ENCODE results near the gene NCKAP5L. TPM values are rescaled to one million over a fixed set of nuclear protein-coding genes. Genes with fewer than 3 reads are reported as not detected.
"Not testable (repeated sequence)": the region's sequence is repeated elsewhere in the genome, so short reads cannot be mapped to it uniquely, and the experiment has no call there.

Gene NCKAP5L
- total RNA-seq, 3 donors from 2014 or later (not counting 1 experiment from before 2014, with no cell fraction given), result 16.7 to 19.3 (median 16.8) TPM

DNA sequence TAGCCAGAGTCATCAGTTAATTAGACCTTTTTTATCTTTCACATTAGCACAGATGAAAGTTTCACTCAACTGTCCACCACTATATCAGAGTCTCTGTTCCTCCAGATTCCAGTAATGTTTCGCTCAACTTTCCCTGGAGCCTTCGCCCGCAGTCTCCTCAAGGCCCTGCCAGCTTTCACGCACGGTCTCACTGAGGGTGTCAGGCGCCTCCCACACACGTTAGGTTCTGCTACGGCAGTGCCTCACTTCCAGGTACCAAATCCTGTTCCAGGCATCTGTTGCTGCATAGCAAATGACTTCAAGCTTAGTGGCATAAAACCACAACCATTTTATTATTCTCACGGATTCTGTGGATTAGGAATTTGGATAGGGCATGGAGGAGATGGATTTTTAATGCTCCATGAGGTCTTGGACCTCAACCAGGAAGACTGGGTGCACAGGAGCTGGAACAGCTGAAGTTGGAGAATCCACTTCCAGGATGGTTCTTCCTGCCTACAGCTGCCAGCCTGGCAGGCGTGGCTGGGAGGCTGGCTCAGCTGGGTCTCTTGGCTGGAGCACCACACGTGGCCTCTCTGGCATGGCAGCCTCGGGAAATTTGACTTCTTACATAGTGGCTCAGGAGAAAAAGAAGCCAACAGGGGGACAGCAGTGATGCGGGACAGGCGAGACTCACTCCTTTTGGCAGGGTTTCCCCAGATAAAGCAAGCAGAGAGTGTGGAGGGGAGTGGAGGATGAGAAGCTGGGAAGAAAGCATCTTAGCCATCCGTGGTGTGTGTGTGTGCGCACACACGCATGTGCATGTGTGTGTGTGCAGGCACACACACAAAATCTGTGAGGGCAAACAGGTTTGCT is 36.0 kb upstream of the NCKAP5L start:
- WGBS (ENCODE audit: insufficient coverage), result 81% methylated on average over 17 of the region's 17 CpGs
- no peak overlapping the region for H3K27ac Mint-ChIP-seq
- no peak overlapping the region for H3K27ac ChIP-seq (ENCODE audit: low read length)
- intact Hi-C loops (cut with micrococcal nuclease), result no loop called here
- H3K36me3 ChIP-seq (ENCODE audit: control insufficient read depth, insufficient read depth, low read length), result no peaks in the 10 kb centered on the region
- no peak for DNase-seq
- peaks cover 0 to 5% of the 10 kb centered on the region in 2 donors for H3K4me1 Mint-ChIP-seq
- TF ChIP-seq, protein P1, sequence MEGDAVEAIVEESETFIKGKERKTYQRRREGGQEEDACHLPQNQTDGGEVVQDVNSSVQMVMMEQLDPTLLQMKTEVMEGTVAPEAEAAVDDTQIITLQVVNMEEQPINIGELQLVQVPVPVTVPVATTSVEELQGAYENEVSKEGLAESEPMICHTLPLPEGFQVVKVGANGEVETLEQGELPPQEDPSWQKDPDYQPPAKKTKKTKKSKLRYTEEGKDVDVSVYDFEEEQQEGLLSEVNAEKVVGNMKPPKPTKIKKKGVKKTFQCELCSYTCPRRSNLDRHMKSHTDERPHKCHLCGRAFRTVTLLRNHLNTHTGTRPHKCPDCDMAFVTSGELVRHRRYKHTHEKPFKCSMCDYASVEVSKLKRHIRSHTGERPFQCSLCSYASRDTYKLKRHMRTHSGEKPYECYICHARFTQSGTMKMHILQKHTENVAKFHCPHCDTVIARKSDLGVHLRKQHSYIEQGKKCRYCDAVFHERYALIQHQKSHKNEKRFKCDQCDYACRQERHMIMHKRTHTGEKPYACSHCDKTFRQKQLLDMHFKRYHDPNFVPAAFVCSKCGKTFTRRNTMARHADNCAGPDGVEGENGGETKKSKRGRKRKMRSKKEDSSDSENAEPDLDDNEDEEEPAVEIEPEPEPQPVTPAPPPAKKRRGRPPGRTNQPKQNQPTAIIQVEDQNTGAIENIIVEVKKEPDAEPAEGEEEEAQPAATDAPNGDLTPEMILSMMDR (IDR thresholded peaks at IDR 0.05), result no peak
- ATAC-seq, result no peak
- no peaks in the 10 kb centered on the region for H3K9me3 ChIP-seq (ENCODE audit: control insufficient read depth, insufficient read depth, low read length)
- H3K27me3 Mint-ChIP-seq (ENCODE audit: low read depth in 2 of 2), result peaks cover 5 to 10% of the 10 kb centered on the region in 2 donors
- H3K36me3 Mint-ChIP-seq, result no peaks in the 10 kb centered on the region
- H3K4me3 Mint-ChIP-seq, result no peak overlapping the region
- no peak overlapping the region for H3K4me3 ChIP-seq (ENCODE audit: low read length)
- no peaks in the 10 kb centered on the region for H3K27me3 ChIP-seq (ENCODE audit: control insufficient read depth, insufficient read depth, low read length)
- no peaks in the 10 kb centered on the region for H3K9me3 Mint-ChIP-seq
- no peaks in the 10 kb centered on the region for H3K4me1 ChIP-seq (ENCODE audit: control insufficient read depth, insufficient read depth, low read length)

DNA sequence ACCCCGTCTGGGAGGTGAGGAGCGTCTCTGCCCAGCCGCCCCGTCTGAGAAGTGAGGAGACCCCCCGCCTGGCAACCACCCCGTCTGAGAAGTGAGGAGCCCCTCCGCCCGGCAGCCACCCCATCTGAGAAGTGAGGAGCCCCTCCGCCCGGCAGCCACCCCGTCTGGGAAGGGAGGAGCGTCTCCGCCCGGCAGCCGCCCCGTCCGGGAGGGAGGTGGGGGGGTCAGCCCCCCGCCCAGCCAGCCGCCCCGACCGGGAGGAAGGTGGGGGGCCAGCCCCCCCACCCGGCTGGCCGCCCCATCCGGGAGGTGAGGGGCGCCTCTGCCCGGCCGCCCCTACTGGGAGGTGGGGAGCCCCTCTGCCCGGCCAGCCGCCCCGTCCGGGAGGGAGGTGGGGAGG is 32.7 kb upstream of the NCKAP5L start:
- H3K4me1 Mint-ChIP-seq; H3K36me3 ChIP-seq (ENCODE audit: control insufficient read depth, insufficient read depth, low read length); H3K27ac Mint-ChIP-seq; H3K4me3 Mint-ChIP-seq; H3K9me3 Mint-ChIP-seq; H3K27me3 ChIP-seq (ENCODE audit: control insufficient read depth, insufficient read depth, low read length); H3K27ac ChIP-seq (ENCODE audit: low read length); ATAC-seq; intact Hi-C loops (cut with micrococcal nuclease); DNase-seq; H3K4me3 ChIP-seq (ENCODE audit: low read length); H3K36me3 Mint-ChIP-seq; H3K9me3 ChIP-seq (ENCODE audit: control insufficient read depth, insufficient read depth, low read length); H3K4me1 ChIP-seq (ENCODE audit: control insufficient read depth, insufficient read depth, low read length): not testable (repeated sequence)
- WGBS (ENCODE audit: insufficient coverage), result 98% methylated on average over 18 of the region's 31 CpGs
- peaks cover 10 to 21% of the 10 kb centered on the region in 2 donors for H3K27me3 Mint-ChIP-seq (ENCODE audit: low read depth in 2 of 2)

DNA sequence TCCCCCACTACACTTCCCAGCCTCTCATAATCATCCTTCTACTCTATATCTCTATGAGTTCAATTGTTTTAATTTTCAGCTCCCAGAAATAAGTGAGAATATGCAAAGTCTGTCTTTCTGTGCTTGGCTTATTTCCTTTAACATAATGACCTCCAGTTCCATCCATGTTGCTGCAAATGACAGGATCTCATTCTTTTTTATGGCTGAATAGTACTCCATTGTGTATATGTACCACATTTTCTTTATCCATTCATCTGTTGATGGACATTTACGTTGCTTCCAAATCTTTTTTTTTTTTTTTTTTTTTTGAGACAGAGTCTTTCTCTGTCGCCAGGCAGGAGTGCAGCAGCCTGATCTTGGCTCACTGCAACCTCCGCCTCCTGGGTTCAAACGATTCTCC is 27.7 kb upstream of the NCKAP5L start:
- 100% methylated on average over 4 of the region's 4 CpGs for WGBS (ENCODE audit: insufficient coverage)
- peaks cover 21 to 27% of the 10 kb centered on the region in 2 donors for H3K27me3 Mint-ChIP-seq (ENCODE audit: low read depth in 2 of 2)
- H3K9me3 Mint-ChIP-seq; H3K4me3 ChIP-seq (ENCODE audit: low read length); H3K4me1 ChIP-seq (ENCODE audit: control insufficient read depth, insufficient read depth, low read length); H3K36me3 ChIP-seq (ENCODE audit: control insufficient read depth, insufficient read depth, low read length); DNase-seq; H3K27ac Mint-ChIP-seq; H3K4me3 Mint-ChIP-seq; ATAC-seq; H3K27me3 ChIP-seq (ENCODE audit: control insufficient read depth, insufficient read depth, low read length); intact Hi-C loops (cut with micrococcal nuclease); H3K9me3 ChIP-seq (ENCODE audit: control insufficient read depth, insufficient read depth, low read length); H3K27ac ChIP-seq (ENCODE audit: low read length); H3K36me3 Mint-ChIP-seq; H3K4me1 Mint-ChIP-seq: not testable (repeated sequence)

DNA sequence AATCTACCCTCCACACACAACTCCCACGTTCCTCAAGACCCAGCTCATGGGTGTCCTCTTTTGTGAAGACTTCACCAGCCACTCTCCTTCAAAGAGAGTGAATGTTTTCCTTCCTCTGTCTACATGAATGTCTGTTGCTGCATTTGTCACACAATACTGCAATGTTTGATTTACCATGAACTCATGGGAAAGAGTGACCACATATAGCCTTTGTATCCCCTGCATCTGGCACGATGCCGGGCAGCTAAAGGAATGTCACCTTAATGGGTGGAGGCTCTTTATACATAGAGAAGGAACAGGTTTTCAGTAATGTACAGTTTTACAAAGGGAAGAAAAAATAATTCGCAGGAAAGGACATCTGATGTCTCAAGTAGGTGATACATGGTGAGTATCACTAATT is 26.8 kb upstream of the NCKAP5L start:
- Histone ChIP-seq H3K9me3 (ENCODE audit: control insufficient read depth, insufficient read depth, low read length) (no peaks in the 10 kb centered on the region), H3K4me1 (ENCODE audit: control insufficient read depth, insufficient read depth, low read length) (no peaks in the 10 kb centered on the region), H3K4me3 (ENCODE audit: low read length) (no peak overlapping the region), H3K27ac (ENCODE audit: low read length) (no peak overlapping the region), H3K36me3 (ENCODE audit: control insufficient read depth, insufficient read depth, low read length) (no peaks in the 10 kb centered on the region), H3K27me3 (ENCODE audit: control insufficient read depth, insufficient read depth, low read length) (no peaks in the 10 kb centered on the region)
- no peaks in the 10 kb centered on the region for H3K9me3 Mint-ChIP-seq
- no peaks in the 10 kb centered on the region for H3K4me1 Mint-ChIP-seq
- 92% methylated on average over 3 of the region's 4 CpGs for WGBS (ENCODE audit: insufficient coverage)
- no peak for DNase-seq
- TF ChIP-seq, protein P1 (IDR thresholded peaks at IDR 0.05), result no peak
- H3K4me3 Mint-ChIP-seq, result no peak overlapping the region
- intact Hi-C loops (cut with micrococcal nuclease), result no loop called here
- H3K27me3 Mint-ChIP-seq (ENCODE audit: low read depth in 2 of 2), result peaks cover 25 to 31% of the 10 kb centered on the region in 2 donors
- no peak for ATAC-seq
- H3K36me3 Mint-ChIP-seq, result no peaks in the 10 kb centered on the region
- H3K27ac Mint-ChIP-seq, result no peak overlapping the region
